Left lung (tissue), 10 donors: ENCODE results near the gene AK5. TPM values are rescaled to one million over a fixed set of nuclear protein-coding genes. Genes with fewer than 3 reads are reported as not detected.
"Not testable (repeated sequence)": the region's sequence is repeated elsewhere in the genome, so short reads cannot be mapped to it uniquely, and the experiment has no call there.

ENCODE experiments used
- ATAC-seq: fragments of 200-7000 bp; cut with Tn5 transposase; one replicate; pipeline ENCODE4 v1.9.1; 2020; ENCODE audit warnings: moderate library complexity
- DNase-seq, 4 donors: peaks; one replicate each; pipeline ENCODE4 v3.0.0-alpha.2; 2013 to 2020
- H3K27ac ChIP-seq, 2 donors: fragments of 200-600 bp; sonication (generic) in 1 of 2; one replicate each; pipeline versions ENCODE4 v1.5.0 to v1.8.0; 2020 to 2021
- H3K27me3 ChIP-seq, 2 donors: fragments of 200-600 bp; sonication (generic) in 1 of 2; one replicate each; pipeline versions ENCODE4 v1.5.0 to v1.8.0; 2020 to 2021
- H3K36me3 ChIP-seq, 2 donors: fragments of 200-600 bp; sonication (generic) in 1 of 2; one replicate each; pipeline versions ENCODE4 v1.5.0 to v1.8.0; 2020 to 2021
- H3K4me1 ChIP-seq, 2 donors: fragments of 200-600 bp; one replicate each; pipeline ENCODE4 v1.8.0; 2021
- H3K4me3 ChIP-seq, 2 donors: fragments of 200-600 bp; sonication (generic) in 1 of 2; one replicate each; pipeline versions ENCODE4 v1.5.0 to v1.8.0; 2020 to 2021; ENCODE audit warnings: mild to moderate bottlenecking in 1 of 2
- H3K9me3 ChIP-seq, 2 donors: fragments of 200-600 bp; sonication (generic) in 1 of 2; one replicate each; pipeline versions ENCODE4 v1.5.0 to v1.8.0; 2020 to 2021
- CTCF ChIP-seq, 2 donors: fragments of 200-600 bp; sonication (generic) in 1 of 2; IDR thresholded peaks; one replicate each; pipeline versions ENCODE4 v1.5.0 to v1.8.0; 2021; ENCODE audit warnings: antibody characterized with exemption in 2 of 2
- intact Hi-C, 2 donors: fragments of 100-400 bp; cut with DNase I; formaldehyde crosslinking; loops; one replicate each; pipeline versions ENCODE4 v1.11.2 to v1.14.2; 2022
- polyA plus RNA-seq, 6 donors: library from polyadenylated mRNA; unstranded; fragments of 120-200 nt; gene quantifications; one replicate each; pipeline ENCODE4 v1.2.1, GENCODE V29; 2013; ENCODE audit not compliant: insufficient read length in 6 of 6
- total RNA-seq, 2 donors: library from RNA; stranded (reverse); fragmentation: NEBNext Ultra II Directional; extraction: Animal tissue kit (Norgen Biotek cat#: 25700); gene quantifications; one replicate each; pipeline ENCODE4 v1.2.1, GENCODE V29; 2021
- donor health status: DM: no; HTN: yes; CAD: no.
- donor health status: DM: no; HTN: no; CAD: no.

Gene AK5
- total and polyA plus RNA-seq, 8 donors: 0.29 to 1.4 (median 0.80) TPM

- Histone ChIP-seq H3K4me1 (peaks cover 0 to 5% of the 10 kb centered on the region in 2 donors), H3K36me3 (no peaks in the 10 kb centered on the region), H3K4me3 (no peak overlapping the region), H3K27me3 (no peaks in the 10 kb centered on the region), H3K9me3 (no peaks in the 10 kb centered on the region), H3K27ac (no peak overlapping the region)
- ATAC-seq: no peak
- intact Hi-C loops: no loop called here
- no peak for DNase-seq
- no peak for TF ChIP-seq CTCF (IDR thresholded peaks at IDR 0.05)
Observed at GRCh38 chr1:77509051-77509492, 227.3 kb downstream of the AK5 start.

- Histone ChIP-seq H3K27me3 (no peaks in the 10 kb centered on the region), H3K4me3 (no peak overlapping the region), H3K9me3 (no peaks in the 10 kb centered on the region), H3K4me1 (peaks cover 0 to under 1% of the 10 kb centered on the region in 2 donors), H3K27ac (no peak overlapping the region), H3K36me3 (no peaks in the 10 kb centered on the region)
- intact Hi-C loops: no loop called here
- DNase-seq: no peak
- ATAC-seq: no peak
- TF ChIP-seq CTCF (IDR thresholded peaks at IDR 0.05): no peak
Observed at GRCh38 chr1:77509898-77510297, 228.1 kb downstream of the AK5 start.

GRCh38 chr1:77511440-77511840, 229.6 kb downstream of the AK5 start:
- TF ChIP-seq CTCF (IDR thresholded peaks at IDR 0.05): no peak

GRCh38 chr1:77512650-77513049, 230.8 kb downstream of the AK5 start:
- DNase-seq, H3K27ac ChIP-seq, H3K9me3 ChIP-seq, H3K4me1 ChIP-seq, ATAC-seq, H3K27me3 ChIP-seq, H3K4me3 ChIP-seq, H3K36me3 ChIP-seq, intact Hi-C loops: not testable (repeated sequence)

More at GRCh38 chr1:77511440-77511840, 229.6 kb downstream of the AK5 start:
- intact Hi-C loops: no loop called here
- Histone ChIP-seq H3K27ac (no peak overlapping the region), H3K4me1 (peaks cover 0 to 9% of the 10 kb centered on the region in 2 donors), H3K9me3 (no peaks in the 10 kb centered on the region), H3K4me3 (no peak overlapping the region), H3K36me3 (no peaks in the 10 kb centered on the region), H3K27me3 (no peaks in the 10 kb centered on the region)
- ATAC-seq (no peak), DNase-seq (no peak)

- no peak for TF ChIP-seq CTCF (IDR thresholded peaks at IDR 0.05)
- Histone ChIP-seq H3K4me1 (peaks cover 0 to 9% of the 10 kb centered on the region in 2 donors), H3K36me3 (no peaks in the 10 kb centered on the region), H3K4me3 (no peak overlapping the region), H3K27me3 (no peaks in the 10 kb centered on the region), H3K9me3 (peaks cover 0 to 8% of the 10 kb centered on the region in 2 donors), H3K27ac (no peak overlapping the region)
- intact Hi-C loops: no loop called here
- ATAC-seq (no peak), DNase-seq (peak in 2 of 4 donors; percentile 33 to 47)
Observed at GRCh38 chr1:77513839-77514763, 232.3 kb downstream of the AK5 start.
